ENCODE measurements around the gene EPHB2.

Gene EPHB2

GRCh38 chr1:22804969-22805671 lies 94.5 kb downstream of the EPHB2 start:
- DNase-seq, result no peak

- DNase-seq, result no peak
These were observed 95.0 kb downstream of the EPHB2 start for GRCh38 chr1:22805672-22806038.

GRCh38 chr1:22806584-22806983 lies 95.9 kb downstream of the EPHB2 start:
- DNase-seq, result no peak

- DNase-seq, result no peak
These were observed 96.7 kb downstream of the EPHB2 start for GRCh38 chr1:22807340-22807739.

GRCh38 chr1:22808186-22808675 lies 97.6 kb downstream of the EPHB2 start:
- no peak for DNase-seq

- DNase-seq, result peak; percentile 83
These were observed 98.2 kb downstream of the EPHB2 start for GRCh38 chr1:22808676-22809483.

GRCh38 chr1:22809783-22810182 lies 99.1 kb downstream of the EPHB2 start:
- DNase-seq, result no peak

GRCh38 chr1:22810378-22810777 lies 99.7 kb downstream of the EPHB2 start:
- no peak for DNase-seq

- no peak for DNase-seq
These were observed 101.6 kb downstream of the EPHB2 start for GRCh38 chr1:22812092-22812880.

- DNase-seq, result no peak
These were observed 102.6 kb downstream of the EPHB2 start for GRCh38 chr1:22812993-22813790.

GRCh38 chr1:22814176-22815042 lies 103.8 kb downstream of the EPHB2 start:
- peak; percentile 10 for DNase-seq

GRCh38 chr1:22815043-22815365 lies 104.4 kb downstream of the EPHB2 start:
- no peak for DNase-seq

GRCh38 chr1:22815421-22816066 lies 104.9 kb downstream of the EPHB2 start:
- peak; percentile 20 for DNase-seq

- no peak for DNase-seq
These were observed 105.6 kb downstream of the EPHB2 start for GRCh38 chr1:22816067-22816775.

GRCh38 chr1:22816803-22817202 lies 106.2 kb downstream of the EPHB2 start:
- no peak for DNase-seq

GRCh38 chr1:22817462-22817861 lies 106.8 kb downstream of the EPHB2 start:
- DNase-seq, result no peak

GRCh38 chr1:22818061-22818770 lies 107.6 kb downstream of the EPHB2 start:
- no peak for DNase-seq

- DNase-seq, result no peak
These were observed 108.7 kb downstream of the EPHB2 start for GRCh38 chr1:22819361-22819760.

GRCh38 chr1:22821027-22821426 lies 110.4 kb downstream of the EPHB2 start:
- DNase-seq, result no peak

GRCh38 chr1:22822371-22822770 lies 111.7 kb downstream of the EPHB2 start:
- DNase-seq, result no peak
